Neural crest cell (in vitro differentiated cells): ENCODE data around the gene CBLB. TPM values are rescaled to one million over a fixed set of nuclear protein-coding genes. Genes with fewer than 3 reads are reported as not detected.

Source experiments
- DNase-seq: peaks from one replicate; pipeline ENCODE4 v3.0.0; 2021; ENCODE audit warnings: low read depth, mixed read lengths, low spot score
- H3K27ac Mint-ChIP-seq: one replicate; pipeline ENCODE4 v1.8.0; 2021; ENCODE audit warnings: mild to moderate bottlenecking, mixed read lengths; ENCODE audit not compliant: unreplicated experiment
- H3K27me3 Mint-ChIP-seq: 2 replicates; pipeline ENCODE4 v1.8.0; 2021; ENCODE audit warnings: low read depth, mild to moderate bottlenecking, mixed read lengths
- H3K36me3 Mint-ChIP-seq: 2 replicates; pipeline ENCODE4 v1.8.0; 2021; ENCODE audit warnings: low read depth, mild to moderate bottlenecking, mixed read lengths
- H3K4me1 Mint-ChIP-seq: 2 replicates; pipeline ENCODE4 v1.8.0; 2021; ENCODE audit warnings: mixed read lengths
- H3K4me3 Mint-ChIP-seq: one replicate; pipeline ENCODE4 v1.8.0; 2021; ENCODE audit warnings: mild to moderate bottlenecking, mixed read lengths
- H3K9me3 Mint-ChIP-seq: 2 replicates; pipeline ENCODE4 v1.8.0; 2021; ENCODE audit warnings: mixed read lengths
- CTCF ChIP-seq: fragments of 200-600 bp; sonication (generic); conservative IDR thresholded peaks from 2 replicates; pipeline ENCODE4 v1.5.0; 2021; ENCODE audit warnings: antibody characterized with exemption, mild to moderate bottlenecking
- total RNA-seq: library from RNA; stranded (reverse); gene quantifications from 2 replicates; pipeline ENCODE4 v1.2.1, GENCODE V29; 2021

CBLB gene
- total RNA-seq, 1 donor from 2014 or later: 32.3 TPM

DNA sequence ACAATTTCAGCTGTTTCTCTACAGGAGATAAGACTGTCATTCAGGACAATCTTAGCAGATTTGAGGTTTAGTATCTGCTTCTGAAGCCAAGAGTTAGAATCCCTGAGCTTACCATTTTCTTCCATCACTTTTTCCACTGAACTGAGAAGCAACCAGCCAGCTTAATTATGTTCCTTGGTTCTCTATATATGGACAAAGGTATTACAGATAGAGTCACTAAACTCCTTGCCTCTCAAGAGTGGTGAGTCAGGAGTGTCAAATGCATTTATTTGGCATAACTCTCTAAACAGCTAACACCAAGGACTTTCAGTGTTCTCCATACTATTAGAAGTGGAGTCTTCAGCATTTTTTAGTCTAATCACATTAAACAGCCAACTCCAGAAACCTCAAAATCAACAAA is 262.8 kb downstream of the CBLB start:
- Mint-ChIP-seq H3K27me3 (no peaks in the 10 kb centered on the region), H3K27ac (no peak overlapping the region), H3K9me3 (no peaks in the 10 kb centered on the region), H3K36me3 (no peaks in the 10 kb centered on the region), H3K4me1 (no peaks in the 10 kb centered on the region), H3K4me3 (no peak overlapping the region)
- DNase-seq: no peak
- TF ChIP-seq CTCF: no peak
